ENCODE measurements around the gene TRPC3.

Gene TRPC3

DNA sequence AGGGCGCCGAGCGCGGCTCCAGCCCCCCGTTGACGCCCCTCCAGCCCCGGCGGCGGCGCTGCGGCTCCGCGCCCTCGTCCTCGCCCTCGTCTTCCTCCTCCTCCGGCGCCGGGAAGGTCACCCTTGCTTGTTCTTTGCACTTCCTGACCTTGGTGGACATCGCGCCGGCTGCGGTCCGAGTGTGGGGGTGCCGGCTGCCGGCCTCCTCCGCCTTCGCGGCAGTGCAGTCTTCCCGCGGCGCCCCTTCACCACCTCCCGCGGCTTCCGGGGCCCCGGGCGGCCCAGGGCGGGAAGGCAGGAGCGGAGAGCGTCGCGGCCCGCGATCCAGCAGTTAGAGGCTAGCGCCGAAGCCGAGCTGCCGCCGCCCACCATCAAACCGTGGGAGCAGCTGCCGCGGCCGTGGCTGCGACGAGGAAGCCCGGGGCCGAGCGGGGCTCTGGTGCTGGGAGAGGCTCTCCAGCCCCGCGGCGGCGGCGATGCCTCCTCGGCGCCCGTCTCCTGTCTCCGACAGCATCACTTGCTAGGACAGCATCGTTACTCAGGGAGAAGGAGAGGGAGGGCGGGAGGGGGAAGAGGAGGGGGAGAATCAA lies at the start of gene TRPC3:
TRPC3 (minus strand) TSS at position 540 of the 590 bp plus-strand sequence; CDS start at position 160, 380 bp downstream.
- DNase-seq (ENCODE audit: low read depth in 3 of 3, low spot score in 1 of 3) = peak in 1 of 3 donors; percentile 6

DNA sequence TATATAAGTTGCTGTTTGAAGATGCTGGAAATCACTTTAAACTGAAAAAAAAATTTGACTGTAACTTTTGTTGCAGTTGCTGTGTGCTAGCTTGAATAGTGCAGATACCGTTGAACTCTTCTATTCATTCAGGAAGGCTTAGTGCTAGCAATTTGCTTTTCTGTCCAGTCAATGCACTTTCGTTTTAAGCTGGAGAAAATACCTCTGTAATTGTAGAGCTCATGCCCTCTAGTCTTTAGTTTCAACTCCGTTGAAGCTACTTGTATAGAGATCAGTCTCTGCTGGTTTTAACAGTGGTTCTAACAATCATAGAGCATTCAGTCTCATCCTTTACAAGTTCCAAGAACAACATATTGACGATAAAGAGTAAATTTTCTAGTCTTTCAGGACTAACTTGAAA lies 49.0 kb upstream of the TRPC3 start:
- no peak for DNase-seq (ENCODE audit: low read depth in 3 of 3, low spot score in 1 of 3)

DNA sequence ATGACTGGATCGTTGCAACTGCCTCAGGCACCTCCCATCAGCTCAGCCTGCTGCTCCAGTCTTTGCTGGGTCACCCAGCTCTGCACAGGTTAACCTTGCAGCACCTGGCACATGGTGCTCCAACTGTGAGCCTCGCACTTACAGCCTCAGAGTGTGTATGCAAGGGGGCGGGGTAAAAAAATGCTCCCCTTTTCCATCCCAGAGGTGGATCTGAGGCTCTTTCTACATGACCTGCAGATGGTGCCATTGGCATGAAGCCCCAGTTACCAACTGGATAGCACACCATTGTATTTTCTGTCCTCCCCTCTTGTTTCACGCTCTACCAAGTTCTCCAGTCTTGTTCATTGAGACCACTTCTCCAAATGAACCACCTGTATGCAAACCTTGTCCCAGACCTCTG lies 46.2 kb upstream of the TRPC3 start:
- no peak for DNase-seq (ENCODE audit: low read depth in 3 of 3, low spot score in 1 of 3)

- DNase-seq (ENCODE audit: low read depth in 3 of 3, low spot score in 1 of 3) = no peak
Observed at GRCh38 chr4:121995790-121996537, 44.1 kb upstream of the TRPC3 start.

GRCh38 chr4:121991968-121992367 lies 40.1 kb upstream of the TRPC3 start:
- DNase-seq (ENCODE audit: low read depth in 3 of 3, low spot score in 1 of 3) = no peak

- DNase-seq (ENCODE audit: low read depth in 3 of 3, low spot score in 1 of 3) = no peak
Observed at GRCh38 chr4:121990489-121990888, 38.6 kb upstream of the TRPC3 start.

DNA sequence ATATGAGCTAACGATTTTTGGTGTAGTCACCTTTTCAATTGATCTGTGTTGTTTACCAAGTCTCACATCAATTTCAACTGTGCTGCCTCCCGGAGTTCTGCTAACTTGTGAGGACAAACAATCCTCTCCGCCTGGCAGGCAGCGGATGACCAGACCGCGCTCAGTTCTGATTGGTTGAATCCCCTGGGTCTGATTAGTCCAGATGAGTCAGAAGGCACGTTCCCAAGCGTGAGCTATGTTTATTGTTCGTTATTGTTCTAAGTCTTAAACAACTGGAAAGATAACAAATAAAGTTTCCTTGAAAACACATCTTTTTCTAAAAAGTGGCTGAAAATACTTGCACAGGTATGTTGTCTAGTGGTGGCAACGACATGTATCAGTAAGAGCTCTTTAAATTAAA lies 37.9 kb upstream of the TRPC3 start:
- no peak for DNase-seq (ENCODE audit: low read depth in 3 of 3, low spot score in 1 of 3)

GRCh38 chr4:121988950-121989349 lies 37.1 kb upstream of the TRPC3 start:
- no peak for DNase-seq (ENCODE audit: low read depth in 3 of 3, low spot score in 1 of 3)

DNA sequence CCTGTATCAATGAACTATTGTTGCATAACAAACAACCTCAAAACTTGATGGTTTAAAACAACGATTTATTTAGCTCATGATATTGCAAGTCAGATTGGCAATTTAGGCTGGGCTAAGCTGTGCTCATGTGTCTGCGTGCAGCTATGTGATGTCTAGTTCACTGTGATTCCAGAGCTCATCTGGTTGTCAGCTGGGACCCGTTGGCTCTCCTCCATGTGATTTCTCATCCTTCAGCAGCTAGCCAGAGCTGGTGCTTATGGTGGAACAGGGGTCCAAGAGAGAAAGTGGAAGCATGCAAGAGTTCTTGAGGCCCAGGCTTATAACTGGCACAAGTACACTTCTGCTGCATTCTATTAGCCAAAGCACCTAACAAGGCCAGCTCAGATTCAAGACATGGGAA lies 28.8 kb upstream of the TRPC3 start:
- DNase-seq (ENCODE audit: low read depth in 3 of 3, low spot score in 1 of 3) = no peak

- no peak for DNase-seq (ENCODE audit: low read depth in 3 of 3, low spot score in 1 of 3)
Observed at GRCh38 chr4:121978172-121978516, 26.3 kb upstream of the TRPC3 start.

DNA sequence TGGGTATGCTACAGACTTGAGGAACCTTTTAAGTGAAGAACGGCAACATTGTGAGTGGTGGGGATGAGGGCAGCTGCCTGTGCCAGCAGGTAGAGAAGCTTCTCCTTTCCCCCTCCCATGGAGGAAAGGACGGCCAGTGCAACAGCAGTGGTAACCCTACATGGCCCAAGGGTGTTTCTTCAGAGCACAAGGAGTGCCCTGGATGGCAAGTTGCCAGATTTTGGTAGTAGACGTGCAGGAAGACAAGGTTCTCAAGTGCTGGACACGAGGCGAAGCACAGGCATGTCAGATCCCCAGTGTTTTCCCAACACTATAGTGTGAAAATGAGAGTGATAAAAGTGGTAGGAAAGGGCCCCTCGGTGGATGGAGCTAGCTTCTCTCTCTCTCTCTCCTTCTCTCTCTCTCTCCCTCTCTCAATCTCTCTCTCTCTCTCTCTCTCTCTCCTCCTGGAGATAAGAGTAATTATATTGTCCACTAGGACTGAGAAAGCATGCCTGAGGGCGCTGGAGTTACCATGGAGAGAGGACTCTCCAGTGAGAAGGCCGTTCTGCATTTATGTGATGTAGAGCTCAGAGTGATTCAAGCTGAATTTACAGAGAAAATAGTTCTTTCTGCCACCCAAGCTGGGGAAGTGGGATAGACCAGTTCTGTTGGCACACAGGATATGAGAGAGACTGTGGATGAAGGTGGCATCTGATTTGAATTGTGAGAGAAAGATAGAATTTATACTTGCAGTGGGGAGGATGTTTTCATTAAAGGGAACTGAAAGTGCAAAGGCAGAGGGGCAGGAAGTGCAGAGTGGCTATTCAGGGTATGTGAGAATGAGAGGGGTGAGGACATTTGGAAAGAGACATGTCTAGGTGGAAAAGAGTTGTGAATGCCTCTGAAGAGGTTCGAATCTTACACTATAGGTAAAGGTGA lies 25.7 kb upstream of the TRPC3 start:
- DNase-seq (ENCODE audit: low read depth in 3 of 3, low spot score in 1 of 3) = no peak

GRCh38 chr4:121975784-121976183 lies 23.9 kb upstream of the TRPC3 start:
- no peak for DNase-seq (ENCODE audit: low read depth in 3 of 3, low spot score in 1 of 3)

- DNase-seq (ENCODE audit: low read depth in 3 of 3, low spot score in 1 of 3) = no peak
Observed at GRCh38 chr4:121973816-121974215, 22.0 kb upstream of the TRPC3 start.

- DNase-seq (ENCODE audit: low read depth in 3 of 3, low spot score in 1 of 3) = no peak
Observed at GRCh38 chr4:121968859-121969258, 17.0 kb upstream of the TRPC3 start.

GRCh38 chr4:121964958-121965357 lies 13.1 kb upstream of the TRPC3 start:
- DNase-seq (ENCODE audit: low read depth in 3 of 3, low spot score in 1 of 3) = no peak

DNA sequence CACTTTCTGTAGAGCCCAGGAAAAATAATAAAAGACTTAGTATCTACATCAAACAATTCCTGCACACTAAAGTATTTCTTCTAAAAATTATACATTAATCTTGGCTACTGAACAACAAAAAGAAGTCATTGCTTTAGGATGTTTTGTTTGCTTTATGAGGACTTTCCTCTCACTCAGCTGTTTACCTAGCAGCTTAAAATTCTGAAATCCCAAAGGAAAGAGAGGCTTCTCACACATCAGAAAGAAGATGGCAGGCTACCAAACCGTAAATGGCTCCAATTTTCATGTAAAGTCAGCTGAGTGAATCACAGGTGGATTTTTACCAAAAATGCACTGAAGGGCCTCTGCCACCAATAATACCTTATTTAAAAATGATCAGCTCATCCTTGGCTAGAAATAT lies 9.0 kb upstream of the TRPC3 start:
- DNase-seq (ENCODE audit: low read depth in 3 of 3, low spot score in 1 of 3) = no peak

DNA sequence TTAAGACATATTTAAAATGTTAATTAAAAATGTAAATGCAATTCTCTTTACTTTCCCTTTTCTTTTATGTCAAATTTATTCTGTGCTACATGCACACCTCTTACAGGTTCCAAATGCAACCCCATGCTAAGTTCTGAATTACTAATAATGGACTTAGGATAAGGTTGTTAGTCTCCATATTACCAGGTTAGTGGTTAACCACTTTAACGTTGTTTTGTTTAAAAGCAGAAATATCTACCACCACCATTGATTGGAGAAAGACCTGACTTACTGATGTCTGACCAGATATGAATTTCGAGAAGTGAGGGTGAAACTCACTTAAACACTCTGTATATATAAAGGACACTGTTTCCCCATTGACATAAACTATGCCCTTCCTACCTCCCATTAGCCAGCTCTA lies 6.9 kb upstream of the TRPC3 start:
- DNase-seq (ENCODE audit: low read depth in 3 of 3, low spot score in 1 of 3) = no peak

GRCh38 chr4:121957266-121957665 lies 5.4 kb upstream of the TRPC3 start:
- DNase-seq (ENCODE audit: low read depth in 3 of 3, low spot score in 1 of 3) = no peak

DNA sequence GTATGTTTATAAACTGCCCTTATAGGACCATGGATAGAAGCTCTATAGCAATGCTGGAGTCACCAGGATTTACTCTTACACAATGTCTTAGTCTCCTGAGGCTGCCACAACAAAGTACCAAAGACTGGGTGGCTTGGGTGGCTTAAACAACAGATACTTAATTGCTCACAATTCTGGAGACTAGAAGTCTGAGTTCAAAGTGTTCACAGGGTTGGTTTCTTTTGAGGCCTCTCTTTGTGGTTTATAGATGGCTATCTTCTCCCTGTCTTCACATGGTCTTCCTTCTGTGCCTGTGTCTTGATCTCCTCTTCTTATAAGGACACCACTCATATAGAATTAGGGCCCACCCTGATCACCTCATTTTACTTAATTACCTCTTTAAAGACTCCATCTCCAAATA lies 2.0 kb upstream of the TRPC3 start:
- DNase-seq (ENCODE audit: low read depth in 3 of 3, low spot score in 1 of 3) = no peak

- no peak for DNase-seq (ENCODE audit: low read depth in 3 of 3, low spot score in 1 of 3)
Observed at GRCh38 chr4:121952290-121952689, 430 bp upstream of the TRPC3 start.

- DNase-seq (ENCODE audit: low read depth in 3 of 3, low spot score in 1 of 3) = peak in 1 of 3 donors; percentile 3
Observed at GRCh38 chr4:121950680-121951520, 960 bp downstream of the TRPC3 start.
